ENCODE data around the gene KCNJ10. TPM values are rescaled to one million over a fixed set of nuclear protein-coding genes. Genes with fewer than 3 reads are reported as not detected.

The KCNJ10 gene
- total and polyA plus RNA-seq, 2 of the 13 experiments (the other 11 are each of a cell fraction or from before 2014, with no cell fraction given): 4.4 to 10.3 TPM

GRCh38 chr1:159991513-159991912, 78.4 kb downstream of the KCNJ10 start:
- POLR2A ChIA-PET: no interaction called here
- CTCF ChIA-PET (ENCODE audit: low intra/inter-chr PET ratio, low total read pairs): no interaction called here
- Histone ChIP-seq H3K4me2 (ENCODE audit: low read depth, low read length) (peak overlapping the region; percentile 30), H3K9ac (ENCODE audit: insufficient read depth, low read depth, low read length) (no peak overlapping the region), H3K79me2 (ENCODE audit: insufficient read depth, low read length) (no peaks in the 10 kb centered on the region), H2AFZ (ENCODE audit: low read length) (peak overlapping the region; percentile 46), H3K9me3 (ENCODE audit: low read length) (no peaks in the 10 kb centered on the region), H4K20me1 (ENCODE audit: insufficient read depth, low read length) (no peaks in the 10 kb centered on the region), H3K4me1 (ENCODE audit: insufficient read depth, low read length) (peaks cover 8% of the 10 kb centered on the region; the same call in 1 of the 2 replicates), H3K27ac (ENCODE audit: extremely low read length, insufficient read depth, low read length) (no peak overlapping the region), H3K27me3 (ENCODE audit: control insufficient read depth in 1 of 2, insufficient read depth in 2 of 2, low read length in 2 of 2) (no peaks in the 10 kb centered on the region), H3K36me3 (replicated peaks in 1 of 2; ENCODE audit: control insufficient read depth in 1 of 2, insufficient read depth in 2 of 2, low read length in 2 of 2) (no peaks in the 10 kb centered on the region), H3K4me3 (replicated peaks in 1 of 3; ENCODE audit: insufficient read depth in 1 of 3, low read depth in 2 of 3, low read length in 3 of 3) (no peak overlapping the region)
- no peak for TF ChIP-seq ZSCAN29 (CRISPR knock-in tag; conservative IDR thresholded peaks at IDR 0.05)
- TF ChIP-seq GPN1 (CRISPR knock-in tag; IDR thresholded peaks at IDR 0.05; ENCODE audit: borderline replicate concordance): no peak
- no peak for TF ChIP-seq MBNL3 (CRISPR knock-in tag; conservative IDR thresholded peaks at IDR 0.05)
- TF ChIP-seq NFYC (CRISPR knock-in tag; IDR thresholded peaks at IDR 0.05): peak; percentile 35; the same call in 1 of the 2 replicates
- BruUV-seq (replicated peaks): no TSS peak
- intact Hi-C loops (cut with micrococcal nuclease; ENCODE audit: unreplicated experiment): no loop called here
- DNase-seq (ENCODE audit: low spot score): peak; percentile 7
- in situ Hi-C loops (cut with HindIII; ENCODE audit: extremely low pct_ligation_motif_present, low pct_unique_long_range_greater_than_20kb): no loop called here
- FAIRE-seq: no peak
- 2% methylated on average over 4 of the region's 4 CpGs for WGBS (ENCODE audit: low lambda C conversion rate)
- no peak; the same call in none of the 3 replicates for ATAC-seq

- no TSS peak for BruUV-seq (replicated peaks)
- Histone ChIP-seq H2AFZ (ENCODE audit: low read length) (no peak overlapping the region), H3K4me3 (replicated peaks in 1 of 3; ENCODE audit: insufficient read depth in 1 of 3, low read depth in 2 of 3, low read length in 3 of 3) (no peak overlapping the region), H3K79me2 (ENCODE audit: insufficient read depth, low read length) (no peaks in the 10 kb centered on the region), H3K4me2 (ENCODE audit: low read depth, low read length) (no peak overlapping the region), H3K27me3 (ENCODE audit: control insufficient read depth in 1 of 2, insufficient read depth in 2 of 2, low read length in 2 of 2) (peaks cover 0 to 2% of the 10 kb centered on the region in 2 experiments; a peak in 2 of 5 replicates), H3K36me3 (replicated peaks in 1 of 2; ENCODE audit: control insufficient read depth in 1 of 2, insufficient read depth in 2 of 2, low read length in 2 of 2) (no peaks in the 10 kb centered on the region), H3K4me1 (ENCODE audit: insufficient read depth, low read length) (peaks cover 8% of the 10 kb centered on the region; the same call in 1 of the 2 replicates), H3K9ac (ENCODE audit: insufficient read depth, low read depth, low read length) (no peak overlapping the region), H3K9me3 (ENCODE audit: low read length) (no peaks in the 10 kb centered on the region), H4K20me1 (ENCODE audit: insufficient read depth, low read length) (no peaks in the 10 kb centered on the region), H3K27ac (ENCODE audit: extremely low read length, insufficient read depth, low read length) (no peak overlapping the region)
- DNase-seq (ENCODE audit: low spot score): no peak
- in situ Hi-C loops (cut with HindIII; ENCODE audit: extremely low pct_ligation_motif_present, low pct_unique_long_range_greater_than_20kb) (no loop called here), intact Hi-C loops (cut with micrococcal nuclease; ENCODE audit: unreplicated experiment) (no loop called here)
- 71% methylated on average over 5 of the region's 5 CpGs for WGBS (ENCODE audit: low lambda C conversion rate)
- POLR2A ChIA-PET: no interaction called here
- CTCF ChIA-PET (ENCODE audit: low intra/inter-chr PET ratio, low total read pairs): no interaction called here
- ATAC-seq: no peak
- no peak for FAIRE-seq
- TF ChIP-seq HHEX (CRISPR knock-in tag; IDR thresholded peaks at IDR 0.05) (no peak), ZBTB34 (CRISPR knock-in tag; IDR thresholded peaks at IDR 0.05) (no peak), SATB2 (CRISPR knock-in tag; IDR thresholded peaks at IDR 0.05) (no peak), IRF9 (CRISPR knock-in tag; IDR thresholded peaks at IDR 0.05; ENCODE audit: borderline replicate concordance) (no peak), ZNF3 (CRISPR knock-in tag; IDR thresholded peaks at IDR 0.05) (no peak), ZKSCAN8 (CRISPR knock-in tag; IDR thresholded peaks at IDR 0.05; ENCODE audit: borderline replicate concordance) (no peak), ZNF230 (CRISPR knock-in tag; IDR thresholded peaks at IDR 0.05) (no peak), HMGXB4 (CRISPR knock-in tag; IDR thresholded peaks at IDR 0.05; ENCODE audit: borderline replicate concordance in 1 of 2, low read depth in 1 of 2) (no peak), GATAD1 (CRISPR knock-in tag; IDR thresholded peaks at IDR 0.05) (no peak), ZNF766 (CRISPR knock-in tag; IDR thresholded peaks at IDR 0.05; ENCODE audit: borderline replicate concordance) (no peak), DRAP1 (CRISPR knock-in tag; IDR thresholded peaks at IDR 0.05) (no peak)
Measured at GRCh38 chr1:159990005-159990404, 80.0 kb downstream of the KCNJ10 start.

Data from HepG2 (cell line).